Jurkat, Clone E6-1 (cell line): ENCODE data around the gene CCDC183.

Source experiments
- DNase-seq: peaks from one replicate; pipeline ENCODE4 v3.0.0-alpha.2; 2011; ENCODE audit warnings: low read depth, low spot score
- H3K4me3 ChIP-seq: 2 replicates; pipeline ENCODE4 v1.5.1; 2011; ENCODE audit warnings: mild to moderate bottlenecking, low read length, control low read depth, moderate library complexity

The CCDC183 gene

GRCh38 chr9:136808806-136809158 is 12.6 kb downstream of the CCDC183 start:
- peak overlapping the region; percentile 79 for H3K4me3 ChIP-seq
- no peak for DNase-seq

- no peak for DNase-seq
- no peak overlapping the region for H3K4me3 ChIP-seq
These were observed 18.7 kb downstream of the CCDC183 start for GRCh38 chr9:136814725-136815421.

- no peak overlapping the region for H3K4me3 ChIP-seq
- DNase-seq = no peak
These were observed 19.3 kb downstream of the CCDC183 start for GRCh38 chr9:136815422-136815782.

DNA sequence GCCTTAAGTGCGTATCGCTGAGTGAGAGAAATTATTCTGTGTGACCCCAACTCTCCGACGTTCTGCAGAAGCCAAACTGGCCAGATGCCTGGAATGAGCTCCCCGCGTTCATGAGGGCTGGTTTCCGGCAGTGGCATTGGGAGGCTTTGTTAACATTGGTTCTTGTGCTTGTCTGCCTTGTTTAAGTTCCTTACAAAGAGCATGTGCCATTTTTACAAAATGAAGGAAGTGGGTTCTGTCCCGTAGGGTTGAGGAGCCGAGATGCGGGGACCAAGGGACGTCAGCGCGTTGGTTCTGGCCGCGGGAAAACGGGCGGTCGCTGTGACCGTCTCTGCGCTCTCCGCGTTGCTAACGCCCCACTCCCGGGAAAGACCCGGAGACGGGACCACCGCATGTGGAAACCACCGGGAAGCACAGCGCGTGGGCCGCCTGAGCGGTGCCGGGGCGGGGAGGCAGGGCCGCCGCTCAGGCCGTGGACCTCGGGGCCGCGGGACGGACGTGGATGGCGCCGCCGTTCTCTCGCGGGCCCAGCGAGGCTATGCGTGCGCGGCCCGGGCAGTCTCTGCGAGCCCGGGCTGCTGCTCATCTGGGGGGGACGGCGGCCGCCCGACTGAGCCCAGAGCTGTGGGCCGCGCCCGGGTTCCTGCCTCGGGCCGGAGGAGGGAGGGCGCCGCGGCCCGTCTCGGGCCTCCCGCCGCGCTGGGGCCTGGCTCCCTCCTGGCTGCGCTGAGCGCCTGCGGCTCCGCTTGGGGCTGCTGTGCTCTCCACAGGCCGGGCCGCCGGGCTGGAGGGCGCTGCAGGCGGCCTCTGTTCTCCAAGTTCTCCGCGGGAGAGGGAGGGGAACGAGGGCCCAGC is 25.1 kb downstream of the CCDC183 start:
- no peak overlapping the region for H3K4me3 ChIP-seq

DNA sequence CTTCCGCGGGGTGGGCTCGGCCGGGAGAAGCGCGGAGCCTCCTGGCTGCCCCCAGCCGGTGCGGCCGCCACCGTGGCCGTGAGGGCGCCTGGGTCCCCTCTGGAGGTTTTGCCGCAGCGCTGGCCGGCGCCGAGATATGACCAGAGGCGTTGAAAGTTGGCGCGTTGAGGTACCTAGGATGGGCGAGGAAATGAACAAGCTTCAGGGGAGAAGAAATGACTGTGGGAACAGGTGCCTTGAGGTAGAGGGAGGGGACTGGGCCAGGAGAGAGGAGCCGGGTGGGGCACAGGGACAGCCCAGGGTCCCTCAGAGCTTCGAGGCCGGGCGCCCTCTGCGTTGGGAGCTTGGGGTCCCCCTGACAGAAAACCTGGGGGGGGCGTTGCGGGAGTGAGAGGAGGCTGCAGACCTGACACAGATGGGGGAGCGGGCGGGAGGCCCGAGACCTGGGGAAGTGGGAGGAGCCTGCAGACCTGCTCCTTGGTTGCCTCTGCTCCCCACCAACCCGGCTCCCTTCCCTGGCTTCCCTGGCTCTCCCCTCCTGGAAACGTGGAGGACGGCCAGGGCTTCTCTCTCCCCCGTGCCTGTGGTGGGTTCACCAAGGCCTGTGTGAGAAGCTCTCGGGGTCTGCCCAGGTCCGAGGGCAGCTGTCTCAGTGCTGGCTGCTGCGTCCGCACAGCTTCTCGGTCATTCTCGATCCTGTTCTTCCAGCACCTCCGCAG is 25.8 kb downstream of the CCDC183 start:
- no peak for DNase-seq
- no peak overlapping the region for H3K4me3 ChIP-seq

More for the DNA sequence above, 25.1 kb downstream of the CCDC183 start:
- no peak for DNase-seq

GRCh38 chr9:136823136-136824046 is 27.3 kb downstream of the CCDC183 start:
- DNase-seq = no peak
- H3K4me3 ChIP-seq = no peak overlapping the region

DNA sequence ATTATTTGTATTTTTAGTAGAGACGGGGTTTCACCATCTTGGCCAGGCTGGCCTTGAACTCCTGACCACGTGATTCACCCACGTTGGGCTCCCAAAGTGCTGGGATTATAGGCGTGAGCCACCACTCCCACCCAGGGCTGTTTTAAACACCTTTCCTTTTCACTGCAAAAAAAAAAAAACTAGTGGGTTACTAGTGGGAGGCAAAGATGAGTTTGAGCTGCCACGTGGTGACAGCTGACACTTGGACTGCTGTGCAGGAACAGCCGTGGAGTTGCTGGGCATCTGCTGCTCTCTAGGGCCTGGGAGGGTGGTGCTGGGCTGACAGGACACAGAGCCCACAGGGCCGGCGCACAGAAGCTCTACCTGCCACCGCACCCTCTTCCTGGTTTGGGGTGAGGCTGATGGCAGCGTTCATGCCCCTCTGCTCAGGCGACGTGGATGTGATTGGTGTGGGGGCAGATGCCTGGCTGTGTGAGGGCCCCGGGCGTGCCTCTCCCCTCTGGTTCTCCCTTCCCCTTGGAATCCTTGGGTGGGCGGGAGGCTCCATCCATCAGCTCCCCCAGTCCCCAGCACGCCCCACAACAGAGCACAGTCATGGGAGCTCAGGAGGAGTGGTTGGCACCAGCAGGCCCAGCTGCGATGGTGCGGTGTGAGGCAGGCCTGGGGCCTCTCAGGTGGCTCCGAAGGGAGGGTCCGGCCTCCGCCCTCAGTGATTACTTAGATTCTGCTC is 28.5 kb downstream of the CCDC183 start:
- no peak for DNase-seq
- H3K4me3 ChIP-seq = no peak overlapping the region

GRCh38 chr9:136825295-136826187 is 29.4 kb downstream of the CCDC183 start:
- no peak overlapping the region for H3K4me3 ChIP-seq
- DNase-seq = no peak

DNA sequence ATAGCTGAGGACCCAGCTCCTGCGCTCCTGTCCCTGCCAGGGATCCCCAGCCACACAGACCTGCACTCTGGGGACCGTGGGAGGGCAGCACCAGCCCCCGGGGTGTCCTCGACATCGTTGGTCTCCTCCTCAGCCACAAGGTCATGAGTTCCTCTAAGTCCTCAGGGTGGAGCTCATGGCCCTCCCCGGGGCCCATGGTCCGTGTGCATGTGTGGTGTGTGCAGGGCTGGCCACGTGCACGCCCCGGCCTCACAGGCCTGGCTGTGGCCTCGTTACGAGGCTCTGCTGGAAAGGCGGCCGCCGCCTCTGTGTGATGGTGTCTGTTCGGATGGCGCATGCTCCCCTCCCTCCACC is 30.0 kb downstream of the CCDC183 start:
- DNase-seq = no peak
- no peak overlapping the region for H3K4me3 ChIP-seq

DNA sequence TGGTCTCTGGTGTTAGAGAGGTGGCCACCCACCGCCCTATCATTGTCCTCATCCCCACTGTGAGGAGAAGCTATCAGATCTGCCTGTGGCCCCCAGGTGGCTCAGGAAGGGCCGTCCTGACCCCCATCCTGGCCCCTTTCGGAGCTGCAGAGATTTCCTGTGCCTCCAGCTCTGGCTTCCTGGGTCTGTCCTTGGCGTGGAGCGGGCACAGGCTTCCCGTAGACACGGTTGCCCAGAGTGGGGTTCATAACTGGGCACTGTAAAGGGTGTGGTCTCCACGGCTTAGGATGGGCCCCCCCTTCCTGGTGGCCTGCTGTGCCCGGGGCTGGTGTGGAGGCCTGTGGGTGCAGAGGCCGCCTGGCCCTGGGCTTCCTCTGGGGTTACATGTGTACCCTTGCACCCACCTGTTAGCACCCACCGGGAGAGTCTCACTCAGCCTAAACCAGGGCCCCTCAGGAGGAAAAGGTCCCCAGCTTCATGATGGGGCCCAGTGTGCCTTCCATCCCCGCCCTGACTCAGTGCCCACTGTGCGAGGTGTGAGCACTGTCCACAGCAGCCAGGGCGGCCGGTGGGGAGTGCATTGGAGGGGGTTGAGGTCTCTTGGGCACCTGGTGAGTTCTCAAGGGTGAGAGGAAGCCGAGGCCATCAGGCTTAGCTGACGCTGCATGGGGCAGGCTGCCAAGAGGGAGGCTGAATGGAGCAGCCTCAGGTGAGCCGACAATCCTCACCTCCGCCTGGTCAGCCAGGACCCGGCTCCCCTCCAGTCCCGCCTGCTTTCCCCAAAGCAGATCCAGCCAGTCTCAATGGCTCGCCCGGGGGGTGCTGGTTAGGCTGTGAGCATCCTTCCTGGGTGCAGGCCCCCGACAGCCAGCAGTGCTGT is 30.8 kb downstream of the CCDC183 start:
- no peak overlapping the region for H3K4me3 ChIP-seq
- DNase-seq = no peak

- no peak overlapping the region for H3K4me3 ChIP-seq
- no peak for DNase-seq
These were observed 31.8 kb downstream of the CCDC183 start for GRCh38 chr9:136827794-136828473.

GRCh38 chr9:136828474-136829140 is 32.5 kb downstream of the CCDC183 start:
- no peak overlapping the region for H3K4me3 ChIP-seq
- DNase-seq = no peak

GRCh38 chr9:136829412-136829811 is 33.3 kb downstream of the CCDC183 start:
- no peak overlapping the region for H3K4me3 ChIP-seq
- DNase-seq = no peak

DNA sequence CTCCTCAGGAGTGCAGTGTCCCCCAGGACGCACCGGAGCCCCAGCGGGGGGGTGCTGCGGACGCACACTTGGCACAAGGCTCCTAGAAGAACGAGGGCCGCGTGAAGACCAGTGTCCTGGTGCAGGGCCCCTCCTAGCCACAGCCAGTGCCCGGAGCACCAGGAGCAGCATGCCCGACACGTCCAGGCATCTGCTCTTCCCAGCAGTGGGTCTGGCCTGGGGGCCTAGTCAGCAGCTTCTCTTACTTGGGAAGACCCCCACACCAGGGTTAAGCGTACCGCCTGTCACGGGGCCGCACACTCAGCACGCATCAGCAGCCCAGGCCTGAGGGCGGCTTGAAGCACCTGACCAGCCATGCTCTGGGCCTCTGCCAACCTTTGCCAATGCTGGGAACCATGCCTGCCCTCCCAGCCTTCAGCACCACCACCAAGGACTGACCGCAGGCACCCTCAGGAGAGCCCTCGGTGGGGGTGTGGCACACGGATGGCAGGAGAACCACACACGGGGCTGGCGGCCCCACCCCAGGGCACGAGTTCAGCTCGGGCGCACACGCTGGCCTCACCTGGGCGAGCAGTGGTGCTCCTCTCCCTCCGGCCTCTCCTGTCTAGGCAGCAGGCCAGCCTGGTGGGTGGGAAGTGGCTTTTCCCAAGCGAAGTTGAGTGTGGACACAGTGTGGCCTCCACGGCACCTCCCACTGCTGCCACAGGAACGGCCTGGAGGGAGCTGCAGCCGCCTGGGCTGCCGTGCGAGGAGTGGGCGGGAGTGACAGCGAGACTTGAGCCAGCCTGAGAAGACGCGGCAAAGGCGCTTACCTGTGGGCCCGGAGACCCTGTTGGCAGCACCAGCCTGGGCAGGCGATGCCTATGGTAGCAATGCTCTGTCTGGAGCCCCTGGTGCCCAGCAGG is 34.1 kb downstream of the CCDC183 start:
- no peak for DNase-seq
- H3K4me3 ChIP-seq = no peak overlapping the region
